HCT116 (cell line): ENCODE results near the gene NHERF2. TPM values are rescaled to one million over a fixed set of nuclear protein-coding genes. Genes with fewer than 3 reads are reported as not detected.

Experiments
- ATAC-seq: fragments of 200-7000 bp; cut with Tn5 transposase; 2 replicates; pipeline ENCODE4 v1.9.1; 2020; ENCODE audit warnings: mild to moderate bottlenecking, moderate library complexity
- BruUV-seq: library from RNA; stranded (reverse); fragments of 400-500 nt; replicated peaks from 2 replicates; lab custom pipeline; 2021; lab: Mats Ljungman, UMichigan
- CTCF ChIA-PET: fragments of 300-600 bp; sonication (Branson Sonifier 250); formaldehyde crosslinking; loops from one replicate; lab custom pipeline; 2021; ENCODE audit warnings: antibody characterized with exemption; lab: Charles Lee
- POLR2A ChIA-PET: fragments of 300-600, 350-600 bp; sonication (Branson Sonifier 250); formaldehyde crosslinking; loops from one replicate; lab custom pipeline; 2021; ENCODE audit warnings: antibody characterized with exemption; lab: Charles Lee
- RAD21 ChIA-PET, 2 experiments: fragments of 300-600 bp; sonication (Branson Sonifier 250); formaldehyde crosslinking; loops; one replicate each; lab custom pipeline; 2023; ENCODE audit warnings: low total read pairs in 2 of 2; ENCODE audit not compliant: uncharacterized antibody in 2 of 2, unreplicated experiment in 2 of 2, low non-redundant PET in 1 of 2; lab: Charles Lee
- DNase-seq: peaks from one replicate; pipeline ENCODE4 v3.0.0-alpha.2; 2010; ENCODE audit warnings: low read depth, low spot score
- H2AFZ ChIP-seq: fragments of 200-600 bp; shearing (Covaris generic), sonication (generic); 2 replicates; pipeline ENCODE4 v1.6.1; 2017; ENCODE audit warnings: low read depth, mixed run types, mixed read lengths, antibody characterized with exemption, low read length; ENCODE audit not compliant: poor library complexity, severe bottlenecking
- H3K27ac ChIP-seq: 2 replicates; pipeline ENCODE4 v1.5.1; 2012; ENCODE audit warnings: low read depth, low read length
- H3K27me3 ChIP-seq: fragments of 200-600 bp; sonication (generic); 2 replicates; pipeline ENCODE4 v1.6.1; 2016; ENCODE audit warnings: mixed run types, low read length, mixed read lengths; ENCODE audit not compliant: insufficient read depth
- H3K36me3 ChIP-seq, 2 experiments: fragments of 200-500 bp in 1 of 2; fragments of 200-600 bp in 1 of 2; sonication (Bioruptor generic) in 1 of 2; sonication (generic) in 1 of 2; 2 replicates each; pipeline versions ENCODE4 v1.5.1 to v1.6.1; 2014 to 2016; ENCODE audit warnings: low read length in 2 of 2, inconsistent platforms in 1 of 2, mixed read lengths in 1 of 2, mixed run types in 1 of 2; ENCODE audit not compliant: insufficient read depth in 2 of 2, control insufficient read depth in 1 of 2
- H3K4me1 ChIP-seq, 2 experiments: fragments of 200-600 bp in 1 of 2; sonication (generic) in 1 of 2; 2 replicates each; pipeline versions ENCODE4 v1.5.1 to v1.6.1; 2012 to 2017; ENCODE audit warnings: low read length in 2 of 2, inconsistent platforms in 1 of 2, mild to moderate bottlenecking in 1 of 2, mixed read lengths in 1 of 2, mixed run types in 1 of 2, moderate library complexity in 1 of 2; ENCODE audit not compliant: insufficient read depth in 2 of 2, control insufficient read depth in 1 of 2
- H3K4me2 ChIP-seq: fragments of 200-600 bp; sonication (generic); 2 replicates; pipeline ENCODE4 v1.6.1; 2017; ENCODE audit warnings: mixed run types, low read length, mixed read lengths
- H3K4me3 ChIP-seq, 2 experiments: fragments of 200-600 bp in 1 of 2; sonication (generic) in 1 of 2; replicated peaks in 1 of 2; 2 replicates each; pipeline ENCODE4 v1.5.1; 2011 to 2016; ENCODE audit warnings: low read length in 2 of 2, control low read depth in 1 of 2, low read depth in 1 of 2, mild to moderate bottlenecking in 1 of 2, mixed read lengths in 1 of 2, mixed run types in 1 of 2
- H3K79me2 ChIP-seq: fragments of 200-600 bp; sonication (generic); 2 replicates; pipeline ENCODE4 v1.6.1; 2017; ENCODE audit warnings: mild to moderate bottlenecking, mixed run types, low read length, moderate library complexity, mixed read lengths; ENCODE audit not compliant: insufficient read depth
- H3K9ac ChIP-seq: fragments of 200-600 bp; sonication (generic); 2 replicates; pipeline ENCODE4 v1.6.1; 2016; ENCODE audit warnings: low read length, mixed read lengths
- H3K9me2 ChIP-seq: fragments of 200-600 bp; sonication (generic), shearing (Covaris generic); 2 replicates; pipeline ENCODE4 v1.6.1; 2017; ENCODE audit warnings: mixed run types, mild to moderate bottlenecking, moderate library complexity; ENCODE audit not compliant: insufficient read depth
- H3K9me3 ChIP-seq, 2 experiments: fragments of 200-500 bp in 1 of 2; fragments of 200-600 bp in 1 of 2; sonication (Bioruptor generic) in 1 of 2; sonication (generic) in 1 of 2; 2 replicates each; pipeline ENCODE4 v1.6.1; 2014 to 2017; ENCODE audit warnings: low read length in 2 of 2, mixed read lengths in 2 of 2, inconsistent platforms in 1 of 2, low read depth in 1 of 2, mild to moderate bottlenecking in 1 of 2, mixed run types in 1 of 2, moderate library complexity in 1 of 2; ENCODE audit not compliant: control insufficient read depth in 1 of 2, insufficient read depth in 1 of 2
- H4K20me1 ChIP-seq: fragments of 200-600 bp; sonication (generic), shearing (Covaris generic); 2 replicates; pipeline ENCODE4 v1.6.1; 2017; ENCODE audit warnings: mixed run types, mild to moderate bottlenecking, moderate library complexity; ENCODE audit not compliant: insufficient read depth
- FOSL1 ChIP-seq: IDR thresholded peaks from 2 replicates; pipeline ENCODE4 v1.6.1; 2012; ENCODE audit warnings: low read depth
- POLR2AphosphoS5 ChIP-seq: IDR thresholded peaks from 2 replicates; pipeline ENCODE4 v1.6.1; 2011; ENCODE audit warnings: mild to moderate bottlenecking, low read depth, low read length, moderate library complexity
- RAD21 ChIP-seq: IDR thresholded peaks from 2 replicates; pipeline ENCODE4 v1.6.1; 2012; ENCODE audit warnings: low read depth, mild to moderate bottlenecking
- SP1 ChIP-seq: IDR thresholded peaks from 2 replicates; pipeline ENCODE4 v1.6.1; 2012; ENCODE audit warnings: low read depth
- SRF ChIP-seq: IDR thresholded peaks from 2 replicates; pipeline ENCODE4 v1.6.1; 2012; ENCODE audit warnings: low read depth
- ZFX ChIP-seq: fragments of 450-650 bp; IDR thresholded peaks from 2 replicates; pipeline ENCODE4 v1.6.1; 2017
- ZNF274 ChIP-seq: fragments of 200-500 bp; sonication (Bioruptor generic); IDR thresholded peaks from 2 replicates; pipeline ENCODE4 v1.6.1; 2014; ENCODE audit warnings: mild to moderate bottlenecking, low read depth, low read length, inconsistent platforms
- intact Hi-C: fragments of 100-400 bp; cut with micrococcal nuclease; formaldehyde crosslinking; loops from 2 replicates; pipeline ENCODE4 v1.10.0; 2022
- total RNA-seq: library from RNA; stranded (reverse); gene quantifications from one replicate; pipeline ENCODE4 v1.2.1, GENCODE V29; 2021; ENCODE audit not compliant: unreplicated experiment
- TF ChIP-seq, protein P1 (sequence below): IDR thresholded peaks from 2 replicates; pipeline ENCODE4 v1.6.1; 2012; ENCODE audit warnings: low read depth

Gene NHERF2
- total RNA-seq, 1 experiment from 2014 or later = 58.4 TPM

DNA sequence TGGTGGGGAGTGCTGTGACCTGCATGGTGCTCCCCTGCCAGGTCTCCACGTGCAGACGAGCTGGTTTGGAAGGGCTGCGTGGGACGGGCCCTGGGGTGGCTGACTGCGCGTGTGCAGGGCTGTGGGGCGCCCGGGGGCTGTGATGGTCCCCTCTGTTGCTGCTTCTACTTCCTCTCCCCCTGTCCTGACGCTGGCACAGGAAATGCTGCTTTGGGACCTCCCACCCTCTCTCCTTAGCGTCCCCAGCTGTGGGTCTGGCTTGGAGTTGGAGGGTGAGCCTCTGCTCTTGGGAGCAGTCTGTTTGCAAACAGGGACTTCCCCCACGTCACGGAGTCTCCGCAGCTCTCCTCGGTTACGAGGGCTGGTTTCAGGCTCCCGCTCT is 56.3 kb downstream of the NHERF2 start (continued):
- TF ChIP-seq, protein P1, sequence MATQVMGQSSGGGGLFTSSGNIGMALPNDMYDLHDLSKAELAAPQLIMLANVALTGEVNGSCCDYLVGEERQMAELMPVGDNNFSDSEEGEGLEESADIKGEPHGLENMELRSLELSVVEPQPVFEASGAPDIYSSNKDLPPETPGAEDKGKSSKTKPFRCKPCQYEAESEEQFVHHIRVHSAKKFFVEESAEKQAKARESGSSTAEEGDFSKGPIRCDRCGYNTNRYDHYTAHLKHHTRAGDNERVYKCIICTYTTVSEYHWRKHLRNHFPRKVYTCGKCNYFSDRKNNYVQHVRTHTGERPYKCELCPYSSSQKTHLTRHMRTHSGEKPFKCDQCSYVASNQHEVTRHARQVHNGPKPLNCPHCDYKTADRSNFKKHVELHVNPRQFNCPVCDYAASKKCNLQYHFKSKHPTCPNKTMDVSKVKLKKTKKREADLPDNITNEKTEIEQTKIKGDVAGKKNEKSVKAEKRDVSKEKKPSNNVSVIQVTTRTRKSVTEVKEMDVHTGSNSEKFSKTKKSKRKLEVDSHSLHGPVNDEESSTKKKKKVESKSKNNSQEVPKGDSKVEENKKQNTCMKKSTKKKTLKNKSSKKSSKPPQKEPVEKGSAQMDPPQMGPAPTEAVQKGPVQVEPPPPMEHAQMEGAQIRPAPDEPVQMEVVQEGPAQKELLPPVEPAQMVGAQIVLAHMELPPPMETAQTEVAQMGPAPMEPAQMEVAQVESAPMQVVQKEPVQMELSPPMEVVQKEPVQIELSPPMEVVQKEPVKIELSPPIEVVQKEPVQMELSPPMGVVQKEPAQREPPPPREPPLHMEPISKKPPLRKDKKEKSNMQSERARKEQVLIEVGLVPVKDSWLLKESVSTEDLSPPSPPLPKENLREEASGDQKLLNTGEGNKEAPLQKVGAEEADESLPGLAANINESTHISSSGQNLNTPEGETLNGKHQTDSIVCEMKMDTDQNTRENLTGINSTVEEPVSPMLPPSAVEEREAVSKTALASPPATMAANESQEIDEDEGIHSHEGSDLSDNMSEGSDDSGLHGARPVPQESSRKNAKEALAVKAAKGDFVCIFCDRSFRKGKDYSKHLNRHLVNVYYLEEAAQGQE = no peak
- TF ChIP-seq RAD21 (no peak), POLR2AphosphoS5 (no peak), ZFX (no peak), SP1 (no peak)
- TF ChIP-seq, all 23 proteins: peak for 0

DNA sequence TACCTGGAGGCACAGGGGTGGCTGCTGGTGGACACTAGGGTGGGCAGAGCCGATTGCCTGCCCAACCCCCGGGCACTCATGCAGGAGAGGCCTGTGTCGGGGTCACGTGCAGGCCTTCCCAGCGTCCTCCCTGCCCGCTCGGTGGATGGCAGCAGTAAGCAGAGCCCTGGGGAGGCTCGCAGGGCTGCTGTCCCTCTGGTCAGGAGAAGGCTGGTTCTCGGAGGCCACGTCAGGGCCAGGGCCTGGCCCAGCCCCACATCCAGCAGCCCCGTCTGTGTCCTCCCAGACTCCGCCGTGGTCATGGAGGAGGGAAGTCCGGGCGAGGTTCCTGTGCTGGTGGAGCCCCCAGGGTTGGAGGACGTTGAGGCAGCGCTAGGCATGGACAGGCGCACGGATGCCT is 56.7 kb downstream of the NHERF2 start:
- DNase-seq = no peak
- Histone ChIP-seq H3K9ac (no peak overlapping the region), H3K9me2 (no peaks in the 10 kb centered on the region), H3K4me3 (no peak overlapping the region), H3K4me2 (no peak overlapping the region), H3K27ac (no peak overlapping the region), H3K79me2 (no peaks in the 10 kb centered on the region)
- RAD21 ChIA-PET = no interaction called here
- no TSS peak for BruUV-seq
- intact Hi-C loops = no loop called here
- TF ChIP-seq RAD21 (no peak), ZNF274 (no peak), SP1 (no peak), FOSL1 (no peak), POLR2AphosphoS5 (no peak), SRF (no peak)
- TF ChIP-seq, protein P1 = no peak
- TF ChIP-seq, all 23 proteins: peak for 0
- ChIA-PET CTCF (no interaction called here), POLR2A (no interaction called here)
- H3K27me3 ChIP-seq = no peaks in the 10 kb centered on the region
- H4K20me1 ChIP-seq = no peaks in the 10 kb centered on the region
- no peaks in the 10 kb centered on the region for H3K9me3 ChIP-seq
- no peak overlapping the region for H2AFZ ChIP-seq
- ATAC-seq = no peak
- peaks cover 3% of the 10 kb centered on the region in 2 experiments; a peak in 1 of 4 replicates for H3K36me3 ChIP-seq
- H3K4me1 ChIP-seq = no peaks in the 10 kb centered on the region
